ENCODE data around the gene ITGA2.

Gene ITGA2

GRCh38 chr5:53123702-53124101 is 134.6 kb downstream of the ITGA2 start:
- Histone ChIP-seq H3K27me3 (ENCODE audit: insufficient read depth, poor library complexity, severe bottlenecking) (peaks cover 2% of the 10 kb centered on the region), H3K4me3 (replicated peaks; ENCODE audit: insufficient read depth, low read length) (no peak overlapping the region), H3K27ac (replicated peaks) (no peak overlapping the region)
- TF ChIP-seq GABPA (IDR thresholded peaks at IDR 0.05; ENCODE audit: low read depth) (no peak), REST (IDR thresholded peaks at IDR 0.05; ENCODE audit: insufficient replicate concordance, low read depth) (no peak), POLR2AphosphoS5 (IDR thresholded peaks at IDR 0.05; ENCODE audit: low read depth) (no peak), CTCF (IDR thresholded peaks at IDR 0.05; ENCODE audit: insufficient read depth, low read length) (no peak), SPI1 (IDR thresholded peaks at IDR 0.05; ENCODE audit: borderline replicate concordance, low read depth) (no peak)
- DNase-seq (ENCODE audit: low read depth in 1 of 2, low spot score in 1 of 2), result no peak

- no peak for TF ChIP-seq SPI1 (IDR thresholded peaks at IDR 0.05; ENCODE audit: borderline replicate concordance, low read depth)
- no peak for TF ChIP-seq GABPA (IDR thresholded peaks at IDR 0.05; ENCODE audit: low read depth)
- no peak for TF ChIP-seq CTCF (IDR thresholded peaks at IDR 0.05; ENCODE audit: insufficient read depth, low read length)
- no peak for TF ChIP-seq REST (IDR thresholded peaks at IDR 0.05; ENCODE audit: insufficient replicate concordance, low read depth)
- TF ChIP-seq POLR2AphosphoS5 (IDR thresholded peaks at IDR 0.05; ENCODE audit: low read depth), result no peak
- no peaks in the 10 kb centered on the region for H3K27me3 ChIP-seq (ENCODE audit: insufficient read depth, poor library complexity, severe bottlenecking)
- DNase-seq (ENCODE audit: low read depth in 1 of 2, low spot score in 1 of 2), result no peak
- no peak overlapping the region for H3K27ac ChIP-seq (replicated peaks)
- no peak overlapping the region for H3K4me3 ChIP-seq (replicated peaks; ENCODE audit: insufficient read depth, low read length)
Measured at GRCh38 chr5:53126521-53126920, 137.4 kb downstream of the ITGA2 start.

GRCh38 chr5:53127107-53127506 is 138.0 kb downstream of the ITGA2 start:
- H3K27me3 ChIP-seq (ENCODE audit: insufficient read depth, poor library complexity, severe bottlenecking), result no peaks in the 10 kb centered on the region
- no peak overlapping the region for H3K4me3 ChIP-seq (replicated peaks; ENCODE audit: insufficient read depth, low read length)
- TF ChIP-seq CTCF (IDR thresholded peaks at IDR 0.05; ENCODE audit: insufficient read depth, low read length) (no peak), REST (IDR thresholded peaks at IDR 0.05; ENCODE audit: insufficient replicate concordance, low read depth) (no peak), GABPA (IDR thresholded peaks at IDR 0.05; ENCODE audit: low read depth) (no peak), SPI1 (IDR thresholded peaks at IDR 0.05; ENCODE audit: borderline replicate concordance, low read depth) (no peak), POLR2AphosphoS5 (IDR thresholded peaks at IDR 0.05; ENCODE audit: low read depth) (no peak)
- DNase-seq (ENCODE audit: low read depth in 1 of 2, low spot score in 1 of 2), result no peak
- no peak overlapping the region for H3K27ac ChIP-seq (replicated peaks)
